NCI-H1105 treated with DMSO at 0.1 percent for 48 hours (cell line): Measurements from ENCODE around the gene ADSS1.

ENCODE experiments used
- DNase-seq: peaks from one replicate; lab custom pipeline; 2025; lab: John Stamatoyannopoulos, UW

Gene ADSS1

GRCh38 chr14:104687601-104688504 lies 36.2 kb upstream of the ADSS1 start:
- DNase-seq, result peak; percentile 66

- DNase-seq, result peak; percentile 1
Observed at GRCh38 chr14:104688505-104689108, 35.4 kb upstream of the ADSS1 start.

GRCh38 chr14:104689109-104689880 lies 34.7 kb upstream of the ADSS1 start, which contains the start of gene INF2:
Gene INF2, plus strand, starts transcription at chr14:104689618. Its CDS starts 11,748 bp downstream, at chr14:104701366.
- DNase-seq, result peak; percentile 18

GRCh38 chr14:104689881-104690711 lies 33.9 kb upstream of the ADSS1 start:
- no peak for DNase-seq

GRCh38 chr14:104690861-104691455 lies 33.1 kb upstream of the ADSS1 start:
- no peak for DNase-seq

DNA sequence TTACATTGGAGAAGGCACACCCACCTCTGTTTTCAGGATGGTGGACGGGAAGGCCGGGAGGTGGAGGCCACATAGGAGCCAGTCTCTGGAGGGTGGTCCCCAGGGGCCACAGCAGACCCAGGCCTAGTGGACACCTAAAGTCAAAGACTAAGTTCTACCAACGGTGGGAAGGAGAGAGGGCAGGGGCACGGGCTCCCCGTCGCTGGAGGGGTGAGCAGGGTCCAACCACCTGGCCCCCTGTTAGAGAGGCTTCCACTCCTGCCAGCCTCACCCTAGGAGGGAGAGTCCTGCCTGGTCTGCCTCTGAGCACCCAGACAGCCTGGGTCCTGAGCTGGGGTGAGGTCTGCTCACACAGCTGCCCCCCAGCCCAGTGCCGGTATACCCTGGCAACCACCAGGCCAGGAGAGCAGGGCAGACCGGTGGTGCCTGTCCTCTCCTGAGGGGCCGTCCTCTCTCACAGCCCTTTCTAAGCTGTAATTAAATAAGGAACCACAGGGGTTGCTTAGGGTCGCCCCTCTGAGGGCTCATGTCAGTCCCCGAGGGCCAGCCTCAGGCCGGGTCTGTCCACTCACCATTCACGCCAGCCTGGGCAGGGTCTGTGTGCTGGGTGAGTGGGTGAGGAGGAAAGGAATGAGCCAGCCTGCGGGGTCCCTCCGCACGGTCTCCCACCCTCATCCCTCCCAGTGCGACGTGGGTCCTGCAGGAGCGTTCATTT lies 32.3 kb upstream of the ADSS1 start:
- no peak for DNase-seq

DNA sequence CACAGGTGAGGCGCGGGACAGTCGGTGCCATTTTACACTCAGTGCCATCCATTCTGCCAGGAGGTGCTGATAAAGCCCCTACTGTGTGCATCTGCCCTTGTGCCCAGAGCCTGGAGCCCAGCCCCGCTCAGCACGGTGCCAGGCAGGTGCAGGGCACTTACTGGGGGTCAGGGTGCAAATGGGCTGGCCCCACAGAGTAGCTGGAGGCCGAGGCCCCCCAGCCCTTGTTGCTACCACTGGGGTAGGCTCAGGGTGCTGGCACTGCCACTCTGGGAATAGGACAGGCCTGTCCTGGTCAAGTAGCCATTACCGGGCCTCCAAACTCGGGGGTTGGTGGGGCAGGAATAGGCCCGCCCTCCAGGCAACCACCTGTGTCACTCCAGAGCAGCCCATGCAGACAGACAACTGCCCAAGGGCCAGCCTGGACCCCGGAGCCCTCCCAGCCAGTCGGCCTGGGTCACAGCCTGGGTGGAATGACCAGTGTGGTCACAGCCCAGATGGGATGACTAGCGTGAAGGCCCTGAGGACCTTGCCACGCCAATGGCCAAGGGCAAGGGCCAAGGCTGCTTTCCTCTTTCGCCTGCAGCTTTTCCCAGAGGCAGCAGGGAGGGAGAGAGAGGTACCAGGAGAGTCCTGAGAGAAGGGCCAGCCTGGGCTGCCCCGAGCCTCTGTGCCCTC lies 31.6 kb upstream of the ADSS1 start:
- no peak for DNase-seq

DNA sequence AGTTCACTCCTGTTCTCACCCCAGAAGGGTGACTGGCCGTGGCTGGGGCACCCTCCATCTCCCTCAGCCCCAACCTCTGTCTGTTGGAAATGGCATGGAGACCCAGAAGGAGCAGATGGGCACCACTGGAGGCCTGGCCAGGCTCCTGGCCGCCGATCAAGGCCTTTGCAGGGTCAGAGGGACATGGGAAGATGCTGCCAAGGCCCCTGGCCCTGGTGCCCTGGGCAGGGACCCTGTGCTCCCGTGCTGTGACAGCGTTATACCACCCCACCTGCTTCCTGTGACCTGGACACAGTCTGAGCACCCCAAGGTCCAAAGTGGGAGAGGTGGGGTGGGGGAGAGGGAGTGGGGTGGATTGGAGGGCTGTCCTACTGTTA lies 31.1 kb upstream of the ADSS1 start:
- DNase-seq, result no peak

GRCh38 chr14:104693482-104694431 lies 30.3 kb upstream of the ADSS1 start:
- DNase-seq, result no peak

GRCh38 chr14:104694475-104694950 lies 29.5 kb upstream of the ADSS1 start:
- DNase-seq, result peak; percentile 32

DNA sequence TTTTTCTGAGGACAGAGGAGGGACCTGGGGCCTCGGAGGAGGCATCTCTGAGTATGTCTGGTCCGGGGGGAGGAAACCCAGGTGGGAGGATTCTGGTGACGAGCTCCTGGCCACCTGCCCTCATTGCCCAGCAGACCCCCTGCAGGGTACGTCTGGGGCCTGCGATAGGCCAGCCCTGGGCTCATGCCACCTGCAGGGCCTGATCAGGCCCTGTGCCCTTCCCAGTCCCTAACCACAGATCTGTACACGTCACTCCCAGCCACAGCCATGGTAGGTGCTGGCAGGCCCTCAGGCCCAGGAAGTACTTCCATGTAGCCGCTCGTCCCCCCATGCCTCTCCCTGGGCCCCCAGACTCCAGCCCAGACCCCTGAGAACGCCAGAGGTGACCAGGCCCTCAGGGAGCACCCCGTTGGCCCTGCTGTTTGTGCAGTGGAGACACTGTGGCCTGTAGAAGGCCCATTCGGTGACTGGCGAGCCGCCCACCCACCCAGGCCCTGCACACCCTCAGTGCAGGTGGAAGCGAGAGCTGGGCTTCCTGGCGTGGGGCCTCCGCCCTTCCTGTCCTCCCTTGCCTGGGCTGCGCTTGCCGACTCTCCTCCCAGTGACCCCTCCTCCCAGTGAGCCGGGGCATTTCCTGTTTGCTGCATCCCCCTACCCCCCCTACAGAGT lies 28.9 kb upstream of the ADSS1 start:
- DNase-seq, result peak; percentile 32

DNA sequence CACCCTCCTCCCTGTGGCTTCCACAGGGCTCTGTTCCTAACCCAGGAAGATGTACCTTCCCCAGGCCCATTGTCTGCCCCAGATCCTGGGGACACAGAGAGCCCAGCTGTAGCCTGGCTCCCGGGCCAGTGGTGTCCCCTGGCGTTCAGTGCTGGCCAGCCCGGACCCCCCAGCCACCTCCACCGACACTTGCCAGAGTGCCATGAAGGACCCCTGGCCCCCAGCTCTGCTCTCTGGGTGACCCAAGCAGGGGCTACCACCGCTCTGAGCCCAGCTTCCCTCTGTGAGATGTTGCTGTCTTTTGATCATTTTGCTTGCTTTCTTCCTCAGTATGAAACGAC lies 28.4 kb upstream of the ADSS1 start:
- no peak for DNase-seq

GRCh38 chr14:104696671-104697316 lies 27.2 kb upstream of the ADSS1 start:
- no peak for DNase-seq

GRCh38 chr14:104697317-104697703 lies 26.7 kb upstream of the ADSS1 start:
- no peak for DNase-seq

DNA sequence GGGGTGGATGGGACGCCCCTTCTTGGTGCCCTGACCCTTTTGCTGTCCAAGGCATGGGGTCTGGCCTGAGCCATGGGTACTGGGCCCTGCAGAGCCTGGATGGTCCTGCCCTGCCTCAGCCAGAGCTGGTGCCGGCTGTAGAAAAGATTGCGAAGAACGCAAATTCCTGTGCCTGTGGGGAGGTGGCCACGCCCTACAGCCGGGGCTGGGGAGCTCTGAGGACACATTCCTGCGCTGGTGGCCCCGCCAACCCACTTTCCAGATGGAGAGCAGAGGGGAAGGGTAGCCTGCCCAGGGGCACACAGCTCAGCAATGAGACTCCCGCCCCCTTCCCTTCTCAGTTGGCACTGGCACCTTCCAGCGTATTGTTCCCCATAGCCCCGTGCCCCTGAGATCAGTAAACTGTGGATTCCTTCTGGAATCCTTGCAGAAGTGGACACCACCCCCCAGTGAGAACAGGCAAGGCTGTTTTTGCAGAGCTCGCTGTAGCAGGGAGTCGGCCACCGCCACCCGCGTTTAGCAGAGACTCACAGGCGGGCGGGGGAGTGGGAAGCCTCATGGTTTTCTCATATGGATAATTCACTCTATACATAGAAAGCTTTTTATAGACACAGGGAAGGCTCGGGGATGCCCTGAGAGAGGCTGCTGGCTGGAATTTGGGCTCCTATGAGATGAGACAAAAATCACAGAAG lies 26.0 kb upstream of the ADSS1 start:
- DNase-seq, result no peak

GRCh38 chr14:104698688-104699425 lies 25.2 kb upstream of the ADSS1 start:
- no peak for DNase-seq

DNA sequence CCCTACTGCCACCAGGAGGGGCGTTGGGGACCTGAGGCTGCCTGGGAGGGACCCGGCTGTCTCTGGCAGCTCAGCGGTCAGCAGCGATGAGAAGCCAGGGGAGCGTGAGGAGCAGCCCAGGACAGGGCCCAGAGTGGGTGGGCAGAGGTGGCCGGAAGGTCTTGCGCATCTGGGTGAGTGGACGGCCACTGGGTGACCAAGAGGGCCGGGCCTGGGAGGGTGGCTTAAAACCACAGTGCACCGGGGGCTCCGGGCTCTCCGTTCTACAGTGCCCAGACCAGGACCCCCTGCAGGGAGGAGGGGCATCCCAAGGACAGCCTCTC lies 24.6 kb upstream of the ADSS1 start:
- DNase-seq, result no peak
